OCI-LY7 (cell line): ENCODE results near the gene SLC19A1. TPM values are rescaled to one million over a fixed set of nuclear protein-coding genes. Genes with fewer than 3 reads are reported as not detected.

Experiments
- BruUV-seq: library from RNA; stranded (reverse); fragments of 400-500 nt; replicated peaks from 2 replicates; lab custom pipeline; 2021; lab: Mats Ljungman, UMichigan
- CTCF ChIA-PET: fragments of 300-600 bp; sonication (Branson Sonifier 250); formaldehyde crosslinking; loops from one replicate; lab custom pipeline; 2022; ENCODE audit warnings: antibody characterized with exemption; ENCODE audit not compliant: unreplicated experiment; lab: Charles Lee
- POLR2A ChIA-PET: fragments of 300-600 bp; sonication (Branson Sonifier 250); formaldehyde crosslinking; loops from one replicate; lab custom pipeline; 2022; ENCODE audit warnings: antibody characterized with exemption; lab: Charles Lee
- DNase-seq: peaks from one replicate; pipeline ENCODE4 v3.0.0-alpha.2; 2015; ENCODE audit warnings: low spot score
- H2AFZ ChIP-seq: fragments of 200-600 bp; sonication (generic), shearing (Covaris generic); 2 replicates; pipeline ENCODE4 v1.6.1; 2014; ENCODE audit warnings: mild to moderate bottlenecking, antibody characterized with exemption, low read length, moderate library complexity
- H3K27ac ChIP-seq: fragments of 200-600 bp; sonication (generic); 2 replicates; pipeline ENCODE4 v1.5.1; 2014; ENCODE audit warnings: mixed run types, low read depth, mild to moderate bottlenecking, moderate library complexity, low read length, inconsistent platforms; ENCODE audit not compliant: poor library complexity, severe bottlenecking
- H3K36me3 ChIP-seq: fragments of 200-600 bp; sonication (generic); 2 replicates; pipeline ENCODE4 v1.6.1; 2014; ENCODE audit warnings: mild to moderate bottlenecking, antibody characterized with exemption, low read length, moderate library complexity, mixed read lengths; ENCODE audit not compliant: insufficient read depth
- H3K4me1 ChIP-seq: fragments of 200-600 bp; sonication (generic); 2 replicates; pipeline ENCODE4 v1.5.1; 2014; ENCODE audit warnings: mild to moderate bottlenecking, low read length; ENCODE audit not compliant: insufficient read depth, poor library complexity, severe bottlenecking
- H3K4me2 ChIP-seq: fragments of 200-600 bp; sonication (generic); 2 replicates; pipeline ENCODE4 v1.6.1; 2014; ENCODE audit warnings: mild to moderate bottlenecking, low read length
- H3K4me3 ChIP-seq: fragments of 200-600 bp; sonication (generic); 2 replicates; pipeline ENCODE4 v1.5.1; 2014; ENCODE audit warnings: mild to moderate bottlenecking, low read depth, low read length; ENCODE audit not compliant: poor library complexity, severe bottlenecking
- H3K79me2 ChIP-seq: fragments of 200-600 bp; sonication (generic); 2 replicates; pipeline ENCODE4 v1.6.1; 2016; ENCODE audit warnings: low read depth, mild to moderate bottlenecking, low read length, moderate library complexity, mixed read lengths; ENCODE audit not compliant: insufficient read depth
- H3K9me2 ChIP-seq: fragments of 200-600 bp; sonication (generic); 2 replicates; pipeline ENCODE4 v1.6.1; 2016; ENCODE audit warnings: mild to moderate bottlenecking, low read length, mixed read lengths; ENCODE audit not compliant: insufficient read depth
- H3K9me3 ChIP-seq: fragments of 200-600 bp; sonication (generic); 2 replicates; pipeline ENCODE4 v1.6.1; 2014; ENCODE audit warnings: mild to moderate bottlenecking, mixed run types, low read length, mixed read lengths
- H4K20me1 ChIP-seq: fragments of 200-600 bp; sonication (generic); 2 replicates; pipeline ENCODE4 v1.6.1; 2014; ENCODE audit warnings: mild to moderate bottlenecking, antibody characterized with exemption, low read length, moderate library complexity, mixed read lengths; ENCODE audit not compliant: insufficient read depth
- EZH2phosphoT487 ChIP-seq: fragments of 200-600 bp; sonication (generic); IDR thresholded peaks from 2 replicates; pipeline ENCODE4 v1.6.1; 2018; ENCODE audit warnings: low read depth, borderline replicate concordance, mild to moderate bottlenecking, mixed run types, antibody characterized with exemption, low read length, moderate library complexity, mixed read lengths
- intact Hi-C: fragments of 100-400 bp; cut with micrococcal nuclease; formaldehyde crosslinking; loops from one replicate; pipeline ENCODE4 v1.10.0; 2022; ENCODE audit not compliant: unreplicated experiment
- total RNA-seq, 2 experiments: library from RNA; depleted of rRNA in 1 of 2; stranded (reverse); fragments of >200 nt in 1 of 2; shearing (Covaris generic) in 1 of 2; gene quantifications; 2 replicates each; pipeline ENCODE4 v1.2.3, GENCODE V29; 2014 to 2022
- TF ChIP-seq, protein P1 (sequence below): fragments of 200-600 bp; sonication (generic); conservative IDR thresholded peaks from 2 replicates; pipeline ENCODE4 v1.5.1; 2014; ENCODE audit warnings: mild to moderate bottlenecking, antibody characterized with exemption, low read length, moderate library complexity, mixed read lengths

SLC19A1 gene
- total RNA-seq, 2 experiments from 2014 or later = 17.9 to 41.2 TPM

DNA sequence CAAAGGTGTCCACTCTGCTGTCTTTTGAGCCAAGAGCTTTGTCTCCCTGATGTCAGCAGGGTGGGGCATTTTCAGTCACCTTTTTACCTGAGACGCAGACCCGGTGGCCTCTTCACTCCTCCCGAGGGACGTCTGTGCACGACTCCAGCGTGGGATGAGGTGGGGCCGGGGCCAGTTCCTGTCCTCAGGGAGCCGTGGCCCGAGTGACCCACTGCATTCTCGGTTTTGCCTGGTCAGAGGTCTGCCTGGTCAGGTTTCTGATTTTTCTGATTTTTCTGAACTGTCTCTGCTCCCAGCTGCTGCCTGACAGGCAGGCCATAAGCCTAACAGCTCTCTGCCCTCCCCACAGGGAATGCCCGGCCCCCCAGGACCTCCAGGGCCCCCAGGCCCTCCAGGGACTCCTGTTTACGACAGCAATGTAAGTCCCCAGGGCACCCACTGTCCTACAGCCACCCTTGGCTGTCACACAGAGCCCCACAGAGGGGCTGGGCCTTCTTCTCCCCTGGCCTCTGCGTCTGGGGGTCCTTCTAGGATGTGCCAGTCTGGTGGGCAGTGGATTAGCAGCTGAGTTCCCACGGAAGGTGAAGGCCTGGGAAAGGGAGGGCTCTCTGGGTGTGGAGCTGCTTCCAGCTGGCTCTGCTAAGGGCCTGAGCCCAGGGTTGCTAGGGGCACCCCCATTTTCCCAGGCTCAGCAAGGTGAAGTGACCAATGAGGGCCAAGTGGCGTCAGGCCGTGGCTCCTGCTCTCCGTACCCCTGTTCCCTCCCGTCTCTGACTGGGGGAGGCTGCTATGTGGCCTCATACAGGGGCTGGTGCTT is 45.9 kb downstream of the SLC19A1 start:
- no peaks in the 10 kb centered on the region for H3K36me3 ChIP-seq
- no peak overlapping the region for H3K4me3 ChIP-seq
- no peak overlapping the region for H3K27ac ChIP-seq
- no peaks in the 10 kb centered on the region for H3K79me2 ChIP-seq
- H4K20me1 ChIP-seq = no peaks in the 10 kb centered on the region
- POLR2A ChIA-PET = no interaction called here
- no peak overlapping the region for H2AFZ ChIP-seq
- H3K4me1 ChIP-seq = no peaks in the 10 kb centered on the region
- intact Hi-C loops = no loop called here
- CTCF ChIA-PET = no interaction called here
- no peak for DNase-seq
- no TSS peak for BruUV-seq
- no peaks in the 10 kb centered on the region for H3K9me2 ChIP-seq
- H3K4me2 ChIP-seq = no peak overlapping the region
- TF ChIP-seq, protein P1, sequence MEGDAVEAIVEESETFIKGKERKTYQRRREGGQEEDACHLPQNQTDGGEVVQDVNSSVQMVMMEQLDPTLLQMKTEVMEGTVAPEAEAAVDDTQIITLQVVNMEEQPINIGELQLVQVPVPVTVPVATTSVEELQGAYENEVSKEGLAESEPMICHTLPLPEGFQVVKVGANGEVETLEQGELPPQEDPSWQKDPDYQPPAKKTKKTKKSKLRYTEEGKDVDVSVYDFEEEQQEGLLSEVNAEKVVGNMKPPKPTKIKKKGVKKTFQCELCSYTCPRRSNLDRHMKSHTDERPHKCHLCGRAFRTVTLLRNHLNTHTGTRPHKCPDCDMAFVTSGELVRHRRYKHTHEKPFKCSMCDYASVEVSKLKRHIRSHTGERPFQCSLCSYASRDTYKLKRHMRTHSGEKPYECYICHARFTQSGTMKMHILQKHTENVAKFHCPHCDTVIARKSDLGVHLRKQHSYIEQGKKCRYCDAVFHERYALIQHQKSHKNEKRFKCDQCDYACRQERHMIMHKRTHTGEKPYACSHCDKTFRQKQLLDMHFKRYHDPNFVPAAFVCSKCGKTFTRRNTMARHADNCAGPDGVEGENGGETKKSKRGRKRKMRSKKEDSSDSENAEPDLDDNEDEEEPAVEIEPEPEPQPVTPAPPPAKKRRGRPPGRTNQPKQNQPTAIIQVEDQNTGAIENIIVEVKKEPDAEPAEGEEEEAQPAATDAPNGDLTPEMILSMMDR = no peak
- no peak for TF ChIP-seq EZH2phosphoT487
- no peaks in the 10 kb centered on the region for H3K9me3 ChIP-seq

DNA sequence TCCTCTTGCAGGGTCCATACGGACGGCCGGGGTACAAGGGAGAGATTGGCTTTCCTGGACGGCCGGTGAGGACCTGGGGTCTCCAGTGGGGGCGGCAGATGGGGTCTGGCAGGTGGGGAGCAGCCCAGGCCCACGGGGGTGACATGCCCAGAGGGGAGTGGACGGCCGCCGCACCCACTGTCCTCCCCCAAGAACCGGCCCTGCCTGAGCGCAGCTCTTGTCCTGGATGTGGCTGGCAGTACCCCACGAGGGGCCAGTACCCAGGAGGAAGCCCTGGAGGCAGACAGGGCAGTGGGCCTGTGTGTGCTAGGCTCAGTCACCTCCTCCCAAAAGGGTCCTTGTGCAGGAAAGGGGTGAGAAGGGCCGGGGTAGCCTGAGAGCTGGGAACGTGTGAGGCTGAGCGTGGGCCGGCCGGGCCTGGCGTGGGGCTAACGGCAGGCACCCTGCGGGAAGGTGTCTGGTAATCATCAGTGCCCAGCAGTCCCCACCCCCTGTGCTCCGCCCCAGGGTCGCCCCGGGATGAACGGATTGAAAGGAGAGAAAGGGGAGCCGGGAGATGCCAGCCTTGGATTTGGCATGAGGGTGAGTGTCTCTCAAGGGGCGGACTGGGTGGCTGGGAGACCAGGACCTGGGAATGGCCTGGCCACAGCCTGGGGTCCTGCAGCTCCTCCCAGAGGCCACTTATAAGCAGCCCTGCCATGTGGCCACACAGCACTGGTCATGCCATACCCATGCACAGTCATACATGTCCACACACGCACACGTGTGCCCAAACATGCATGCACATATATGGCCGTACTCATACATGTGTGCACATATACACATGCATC is 47.2 kb downstream of the SLC19A1 start:
- Histone ChIP-seq H3K27ac (no peak overlapping the region), H3K4me3 (no peak overlapping the region), H2AFZ (no peak overlapping the region), H3K4me1 (no peaks in the 10 kb centered on the region), H3K79me2 (no peaks in the 10 kb centered on the region), H3K9me3 (no peaks in the 10 kb centered on the region), H3K36me3 (no peaks in the 10 kb centered on the region), H4K20me1 (no peaks in the 10 kb centered on the region), H3K4me2 (no peak overlapping the region), H3K9me2 (no peaks in the 10 kb centered on the region)
- intact Hi-C loops = no loop called here
- BruUV-seq = no TSS peak
- DNase-seq = no peak
- ChIA-PET POLR2A (no interaction called here), CTCF (no interaction called here)
- TF ChIP-seq, protein P1 = no peak
- no peak for TF ChIP-seq EZH2phosphoT487
